ENCODE results near the gene IL17RE. TPM values are rescaled to one million over a fixed set of nuclear protein-coding genes. Genes with fewer than 3 reads are reported as not detected.

Gene IL17RE
- total RNA-seq, 1 donor from 2014 or later, result 0.53 TPM

GRCh38 chr3:9928158-9928557, 25.5 kb downstream of the IL17RE start:
- DNase-seq (ENCODE audit: low read depth) (no peak), FAIRE-seq (no peak)
- H3K36me3 ChIP-seq (ENCODE audit: control insufficient read depth, insufficient read depth, low read length), result peaks cover 3% of the 10 kb centered on the region
- H3K27me3 ChIP-seq (ENCODE audit: control insufficient read depth, insufficient read depth, low read length), result no peaks in the 10 kb centered on the region
- TF ChIP-seq, protein P1, sequence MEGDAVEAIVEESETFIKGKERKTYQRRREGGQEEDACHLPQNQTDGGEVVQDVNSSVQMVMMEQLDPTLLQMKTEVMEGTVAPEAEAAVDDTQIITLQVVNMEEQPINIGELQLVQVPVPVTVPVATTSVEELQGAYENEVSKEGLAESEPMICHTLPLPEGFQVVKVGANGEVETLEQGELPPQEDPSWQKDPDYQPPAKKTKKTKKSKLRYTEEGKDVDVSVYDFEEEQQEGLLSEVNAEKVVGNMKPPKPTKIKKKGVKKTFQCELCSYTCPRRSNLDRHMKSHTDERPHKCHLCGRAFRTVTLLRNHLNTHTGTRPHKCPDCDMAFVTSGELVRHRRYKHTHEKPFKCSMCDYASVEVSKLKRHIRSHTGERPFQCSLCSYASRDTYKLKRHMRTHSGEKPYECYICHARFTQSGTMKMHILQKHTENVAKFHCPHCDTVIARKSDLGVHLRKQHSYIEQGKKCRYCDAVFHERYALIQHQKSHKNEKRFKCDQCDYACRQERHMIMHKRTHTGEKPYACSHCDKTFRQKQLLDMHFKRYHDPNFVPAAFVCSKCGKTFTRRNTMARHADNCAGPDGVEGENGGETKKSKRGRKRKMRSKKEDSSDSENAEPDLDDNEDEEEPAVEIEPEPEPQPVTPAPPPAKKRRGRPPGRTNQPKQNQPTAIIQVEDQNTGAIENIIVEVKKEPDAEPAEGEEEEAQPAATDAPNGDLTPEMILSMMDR (IDR thresholded peaks at IDR 0.05; ENCODE audit: insufficient read depth, low read length, severe bottlenecking), result no peak
- H3K4me3 ChIP-seq (ENCODE audit: low read depth, low read length), result no peak overlapping the region

GRCh38 chr3:9930804-9931418, 28.3 kb downstream of the IL17RE start:
- Histone ChIP-seq H3K36me3 (ENCODE audit: control insufficient read depth, insufficient read depth, low read length) (peaks cover 3% of the 10 kb centered on the region), H3K27me3 (ENCODE audit: control insufficient read depth, insufficient read depth, low read length) (no peaks in the 10 kb centered on the region), H3K4me3 (ENCODE audit: low read depth, low read length) (no peak overlapping the region)
- DNase-seq (ENCODE audit: low read depth) (no peak), FAIRE-seq (no peak)
- TF ChIP-seq, protein P1 (IDR thresholded peaks at IDR 0.05; ENCODE audit: insufficient read depth, low read length, severe bottlenecking), result no peak

GRCh38 chr3:9932535-9932842, 29.8 kb downstream of the IL17RE start:
- DNase-seq (ENCODE audit: low read depth), result no peak
- H3K36me3 ChIP-seq (ENCODE audit: control insufficient read depth, insufficient read depth, low read length), result peaks cover 6% of the 10 kb centered on the region
- H3K4me3 ChIP-seq (ENCODE audit: low read depth, low read length), result peak overlapping the region; percentile 75
- TF ChIP-seq, protein P1 (IDR thresholded peaks at IDR 0.05; ENCODE audit: insufficient read depth, low read length, severe bottlenecking), result no peak
- H3K27me3 ChIP-seq (ENCODE audit: control insufficient read depth, insufficient read depth, low read length), result no peaks in the 10 kb centered on the region
- FAIRE-seq, result no peak

GRCh38 chr3:9932843-9933560, 30.4 kb downstream of the IL17RE start:
- Histone ChIP-seq H3K36me3 (ENCODE audit: control insufficient read depth, insufficient read depth, low read length) (peaks cover 7% of the 10 kb centered on the region), H3K4me3 (ENCODE audit: low read depth, low read length) (peak overlapping the region; percentile 75), H3K27me3 (ENCODE audit: control insufficient read depth, insufficient read depth, low read length) (no peaks in the 10 kb centered on the region)
- TF ChIP-seq, protein P1 (IDR thresholded peaks at IDR 0.05; ENCODE audit: insufficient read depth, low read length, severe bottlenecking), result peak; percentile 93
- FAIRE-seq, result no peak
- peak; percentile 52 for DNase-seq (ENCODE audit: low read depth)

- peak within 1 kb of the TSS; percentile 75 for H3K4me3 ChIP-seq (ENCODE audit: low read depth, low read length)
- no peak for FAIRE-seq
- H3K36me3 ChIP-seq (ENCODE audit: control insufficient read depth, insufficient read depth, low read length), result peaks cover 4% of the 10 kb centered on the region
- TF ChIP-seq, protein P1 (IDR thresholded peaks at IDR 0.05; ENCODE audit: insufficient read depth, low read length, severe bottlenecking), result no peak
- DNase-seq (ENCODE audit: low read depth), result peak; percentile 83
- no peaks in the 10 kb centered on the region for H3K27me3 ChIP-seq (ENCODE audit: control insufficient read depth, insufficient read depth, low read length)
Measured at GRCh38 chr3:9933561-9934234, 31.1 kb downstream of the IL17RE start, which contains the start of gene CRELD1. CRELD1 (plus strand) TSS chr3:9933834; CDS start chr3:9934439, 605 bp downstream.

Data from bronchial epithelial cell (primary cell).